Stimulated activated naive B cell treated with anti-CD40 and anti-IgM and Interleukin-4, amounts not matched to agents 10 μg/mL and 1 μg/mL and 100 μg/mL, for 72 hours (primary cell): ENCODE data around the gene RGS11.
A peak's percentile ranks its signal among the peaks of the same experiment; 100 is the strongest.

Experiments
- ATAC-seq, 2 donors: fragments of 150-1000 bp; cut with Tn5 transposase; replicated peaks; 2 replicates each; pipeline ENCODE4 v1.10.0; 2021; ENCODE audit warnings: moderate library complexity in 1 of 2
- DNase-seq: peaks from one replicate; pipeline ENCODE4 v3.0.0; 2021
- H3K27ac Mint-ChIP-seq: one replicate; pipeline ENCODE4 v1.8.0; 2022; ENCODE audit warnings: mild to moderate bottlenecking, mixed read lengths
- H3K27me3 Mint-ChIP-seq, 2 donors: one replicate each; pipeline ENCODE4 v1.8.0; 2022; ENCODE audit warnings: mixed read lengths in 2 of 2
- H3K36me3 Mint-ChIP-seq, 2 donors: one replicate each; pipeline ENCODE4 v1.8.0; 2022; ENCODE audit warnings: mixed read lengths in 2 of 2, mild to moderate bottlenecking in 1 of 2
- H3K4me1 Mint-ChIP-seq, 2 donors: one replicate each; pipeline ENCODE4 v1.8.0; 2022; ENCODE audit warnings: mixed read lengths in 2 of 2, mild to moderate bottlenecking in 1 of 2
- H3K4me3 Mint-ChIP-seq, 2 donors: one replicate each; pipeline ENCODE4 v1.8.0; 2022; ENCODE audit warnings: mild to moderate bottlenecking in 2 of 2, mixed read lengths in 2 of 2, moderate library complexity in 1 of 2
- H3K9me3 Mint-ChIP-seq, 2 donors: one replicate each; pipeline ENCODE4 v1.8.0; 2022; ENCODE audit warnings: mixed read lengths in 2 of 2, mild to moderate bottlenecking in 1 of 2

The RGS11 gene

DNA sequence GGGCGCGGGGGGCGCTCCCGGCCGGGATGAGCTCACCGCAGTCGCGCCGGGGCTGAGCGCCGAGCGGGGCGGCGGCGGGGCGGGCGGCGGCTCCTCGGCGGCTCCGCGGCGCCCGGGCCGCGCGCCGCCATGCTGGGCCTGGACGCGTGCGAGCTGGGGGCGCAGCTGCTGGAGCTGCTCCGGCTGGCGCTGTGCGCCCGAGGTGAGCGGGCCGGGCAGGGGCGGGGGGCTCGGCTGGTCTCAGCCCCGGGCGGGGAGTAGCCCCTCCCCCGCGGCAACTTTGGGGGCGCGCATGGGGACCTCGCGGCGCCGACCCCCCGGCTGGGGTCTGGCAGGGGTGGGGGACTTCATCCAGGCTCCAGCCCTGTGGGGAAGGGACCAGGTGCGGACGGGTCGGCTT lies 4.8 kb upstream of the RGS11 start, which contains the start of gene ARHGDIG:
ARHGDIG (plus strand) TSS at position 40 of the 400 bp plus-strand sequence; CDS start at position 130, 90 bp downstream.
- DNase-seq (no peak), ATAC-seq (no peak)
- no peaks in the 10 kb centered on the region for H3K9me3 Mint-ChIP-seq
- peaks cover 31 to 52% of the 10 kb centered on the region in 2 donors for H3K27me3 Mint-ChIP-seq
- no peak within 1 kb of the TSS for H3K27ac Mint-ChIP-seq
- no peak within 1 kb of the TSS for H3K4me3 Mint-ChIP-seq
- peaks cover 11 to 12% of the 10 kb centered on the region in 2 donors for H3K36me3 Mint-ChIP-seq
- H3K4me1 Mint-ChIP-seq, result peaks cover 4 to 23% of the 10 kb centered on the region in 2 donors

DNA sequence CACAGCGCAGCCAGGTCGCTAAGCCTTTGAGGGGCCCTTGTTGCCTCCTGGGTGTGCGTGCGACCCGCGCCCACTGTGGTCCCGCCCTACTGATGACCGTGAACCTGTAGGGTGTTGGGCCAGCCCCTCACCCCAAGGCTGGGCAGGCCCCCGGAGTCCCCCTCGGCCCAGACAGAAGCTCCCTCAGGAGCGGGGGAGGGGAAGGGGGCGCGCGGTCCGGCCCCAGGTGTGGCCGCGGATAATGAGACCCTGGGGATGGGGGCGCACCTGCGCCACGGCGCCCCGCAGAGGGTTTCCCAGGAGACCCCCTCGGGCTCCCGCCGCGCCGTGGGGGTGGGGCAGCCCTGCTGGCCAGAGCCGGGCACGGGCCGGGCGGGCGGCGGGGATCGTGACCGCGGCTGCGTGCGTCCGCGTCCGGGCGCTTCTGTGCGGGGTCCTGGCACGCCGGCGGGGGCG lies 4.3 kb upstream of the RGS11 start:
- ATAC-seq (no peak), DNase-seq (no peak)
- no peaks in the 10 kb centered on the region for H3K9me3 Mint-ChIP-seq
- no peak overlapping the region for H3K27ac Mint-ChIP-seq
- H3K4me3 Mint-ChIP-seq, result no peak overlapping the region
- peaks cover 7 to 26% of the 10 kb centered on the region in 2 donors for H3K4me1 Mint-ChIP-seq
- peaks cover 7 to 9% of the 10 kb centered on the region in 2 donors for H3K36me3 Mint-ChIP-seq
- peaks cover 35 to 57% of the 10 kb centered on the region in 2 donors for H3K27me3 Mint-ChIP-seq

DNA sequence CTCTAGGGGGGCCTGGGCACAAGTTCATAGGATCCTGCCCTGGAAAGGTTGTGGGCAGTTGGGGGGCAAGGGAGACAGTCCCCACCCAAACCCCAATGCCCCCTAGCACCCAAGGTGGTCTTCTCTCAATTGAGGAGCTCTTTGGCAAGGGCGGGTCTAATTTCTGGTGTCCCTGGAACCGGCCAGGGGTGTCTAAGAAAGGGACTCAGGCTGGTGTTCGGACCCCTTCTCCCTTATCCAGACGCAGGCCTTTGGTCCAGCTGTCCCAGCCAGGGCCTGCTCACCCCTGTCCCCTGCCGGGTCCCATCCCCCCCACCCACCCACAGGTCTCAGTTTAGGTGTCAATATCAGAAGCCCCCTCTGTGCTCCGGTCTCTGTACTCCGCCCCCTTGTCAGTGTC lies 3.8 kb upstream of the RGS11 start:
- DNase-seq (no peak), ATAC-seq (no peak)
- H3K4me3 Mint-ChIP-seq, result no peak overlapping the region
- no peak overlapping the region for H3K27ac Mint-ChIP-seq
- peaks cover 36 to 59% of the 10 kb centered on the region in 2 donors for H3K27me3 Mint-ChIP-seq
- H3K4me1 Mint-ChIP-seq, result peaks cover 7 to 28% of the 10 kb centered on the region in 2 donors
- no peaks in the 10 kb centered on the region for H3K9me3 Mint-ChIP-seq
- peaks cover 4 to 5% of the 10 kb centered on the region in 2 donors for H3K36me3 Mint-ChIP-seq

GRCh38 chr16:278863-279366 lies 3.2 kb upstream of the RGS11 start:
- no peaks in the 10 kb centered on the region for H3K36me3 Mint-ChIP-seq
- peaks cover 7 to 28% of the 10 kb centered on the region in 2 donors for H3K4me1 Mint-ChIP-seq
- peak; percentile 81 to 86 for ATAC-seq
- peak; percentile 41 for DNase-seq
- peaks cover 36 to 59% of the 10 kb centered on the region in 2 donors for H3K27me3 Mint-ChIP-seq
- no peaks in the 10 kb centered on the region for H3K9me3 Mint-ChIP-seq
- no peak overlapping the region for H3K27ac Mint-ChIP-seq
- H3K4me3 Mint-ChIP-seq, result no peak overlapping the region

DNA sequence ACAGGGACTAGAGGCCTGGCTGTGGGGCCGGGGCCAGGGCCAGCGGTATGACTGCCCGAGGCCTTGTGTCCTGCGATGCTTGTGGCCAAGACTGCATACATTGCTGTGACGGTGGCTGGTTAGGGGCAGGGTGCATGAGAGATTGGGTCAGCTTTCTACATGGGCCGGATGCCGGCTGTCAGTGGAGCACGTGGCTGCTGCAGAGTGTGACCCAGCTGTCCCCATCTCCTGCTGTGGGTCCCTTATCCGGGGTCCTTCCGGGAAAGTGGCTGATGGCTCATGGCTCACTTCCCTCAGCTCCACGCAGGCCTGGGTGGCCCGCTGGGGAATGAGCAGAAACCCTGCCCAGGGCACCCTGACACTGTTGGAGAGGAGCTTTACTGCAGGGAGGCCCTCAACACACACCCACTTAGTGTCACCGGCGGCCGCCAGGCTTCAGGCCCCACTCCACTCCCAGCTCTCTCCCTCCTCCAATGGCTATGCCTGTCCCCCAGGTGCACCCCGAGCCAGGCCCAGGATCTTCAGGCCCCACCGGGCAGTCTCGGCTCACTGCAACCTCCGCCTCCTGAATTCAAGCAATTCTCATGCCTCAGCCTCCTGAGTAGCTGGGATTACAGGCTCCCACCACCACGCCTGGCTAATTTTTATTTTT lies 808 bp upstream of the RGS11 start:
- peaks cover 7 to 27% of the 10 kb centered on the region in 2 donors for H3K4me1 Mint-ChIP-seq
- H3K27me3 Mint-ChIP-seq, result peaks cover 38 to 47% of the 10 kb centered on the region in 2 donors
- H3K36me3 Mint-ChIP-seq, result no peaks in the 10 kb centered on the region
- peak overlapping the region; percentile 51 for H3K27ac Mint-ChIP-seq
- H3K9me3 Mint-ChIP-seq, result no peaks in the 10 kb centered on the region
- no peak for DNase-seq
- ATAC-seq, result no peak
- peak overlapping the region; percentile 68 to 75 for H3K4me3 Mint-ChIP-seq

DNA sequence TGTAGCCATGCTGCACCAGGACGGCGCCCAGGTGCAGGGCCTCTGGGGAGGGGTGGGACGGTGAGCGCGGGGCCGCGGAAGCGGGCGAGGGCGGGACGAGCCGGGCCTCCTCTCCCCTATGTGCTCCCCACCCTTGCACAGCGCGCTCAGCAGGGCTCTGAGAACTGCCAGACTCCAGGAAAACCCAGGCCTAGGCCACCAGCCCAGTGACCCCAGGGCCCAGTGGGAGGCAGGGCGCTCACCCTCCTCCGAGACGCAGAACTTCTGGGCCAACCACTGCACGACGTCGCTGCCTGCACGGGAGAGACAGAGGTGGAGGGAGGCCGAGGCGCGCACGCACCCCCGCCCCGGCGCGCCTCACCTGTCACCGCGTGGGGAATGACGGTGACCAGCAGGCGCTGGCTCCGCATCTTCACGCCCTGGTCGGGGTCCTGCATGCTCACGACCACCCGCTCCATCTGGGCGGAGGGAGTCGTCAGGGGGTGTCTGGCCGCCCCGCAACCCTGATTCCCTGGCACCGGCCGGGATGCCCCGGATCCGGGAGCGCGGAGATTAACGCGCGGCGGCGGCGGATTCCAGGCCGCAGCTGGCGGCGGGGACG lies 603 bp downstream of the RGS11 start:
- Mint-ChIP-seq H3K4me3 (peak overlapping the region; percentile 75), H3K27ac (peak overlapping the region; percentile 47), H3K36me3 (no peaks in the 10 kb centered on the region), H3K9me3 (no peaks in the 10 kb centered on the region), H3K27me3 (peaks cover 31 to 38% of the 10 kb centered on the region in 2 donors), H3K4me1 (peaks cover 7 to 19% of the 10 kb centered on the region in 2 donors)
- DNase-seq (no peak), ATAC-seq (peak; percentile 51 to 52)

DNA sequence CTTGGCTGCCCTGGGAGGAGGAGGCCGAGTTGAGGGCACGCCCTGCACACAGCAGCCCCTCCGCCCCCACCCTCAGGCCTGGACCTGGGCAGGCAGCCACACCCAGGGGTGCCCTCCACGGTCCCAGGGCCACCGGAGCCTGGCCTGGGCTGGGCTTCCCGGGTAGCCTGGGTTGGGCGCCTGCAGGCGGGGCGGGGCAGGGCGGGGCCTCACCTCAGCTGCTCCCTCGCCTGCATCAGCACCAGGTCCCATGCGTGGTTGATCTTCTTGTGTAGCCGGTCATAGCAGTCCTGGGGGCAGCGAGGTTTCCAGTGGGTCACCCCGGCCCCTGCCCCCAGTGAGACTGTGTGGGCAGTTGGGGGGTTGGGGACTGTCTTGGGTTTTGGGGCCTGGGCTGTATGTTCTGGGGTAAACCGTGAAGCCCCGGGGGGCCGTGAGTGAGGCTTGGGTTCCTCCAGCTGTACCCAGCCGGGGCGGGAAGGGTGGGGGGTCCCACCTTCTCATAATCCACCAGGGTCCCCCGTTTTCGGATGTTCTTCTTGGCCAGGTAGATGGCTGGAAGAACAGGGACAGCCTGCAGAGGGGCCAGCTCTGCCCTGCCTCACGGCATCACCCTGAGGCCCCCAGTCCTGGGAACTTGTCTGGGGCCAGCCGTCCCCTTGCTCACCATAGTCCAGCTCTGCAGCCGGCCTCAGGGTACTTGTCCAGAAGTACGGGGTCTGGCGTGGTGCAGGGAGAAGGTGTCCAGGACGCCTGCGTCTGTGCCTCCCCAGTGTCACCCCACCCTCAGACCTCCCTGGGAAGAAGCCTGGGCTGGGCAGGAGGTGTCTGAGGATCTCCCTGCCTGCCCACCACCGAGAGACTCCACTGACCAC lies 2.0 kb downstream of the RGS11 start:
- H3K4me1 Mint-ChIP-seq, result peaks cover 5 to 12% of the 10 kb centered on the region in 2 donors
- peaks cover 27 to 30% of the 10 kb centered on the region in 2 donors for H3K27me3 Mint-ChIP-seq
- H3K27ac Mint-ChIP-seq, result no peak overlapping the region
- DNase-seq (no peak), ATAC-seq (no peak)
- no peaks in the 10 kb centered on the region for H3K9me3 Mint-ChIP-seq
- H3K36me3 Mint-ChIP-seq, result no peaks in the 10 kb centered on the region
- no peak overlapping the region for H3K4me3 Mint-ChIP-seq

DNA sequence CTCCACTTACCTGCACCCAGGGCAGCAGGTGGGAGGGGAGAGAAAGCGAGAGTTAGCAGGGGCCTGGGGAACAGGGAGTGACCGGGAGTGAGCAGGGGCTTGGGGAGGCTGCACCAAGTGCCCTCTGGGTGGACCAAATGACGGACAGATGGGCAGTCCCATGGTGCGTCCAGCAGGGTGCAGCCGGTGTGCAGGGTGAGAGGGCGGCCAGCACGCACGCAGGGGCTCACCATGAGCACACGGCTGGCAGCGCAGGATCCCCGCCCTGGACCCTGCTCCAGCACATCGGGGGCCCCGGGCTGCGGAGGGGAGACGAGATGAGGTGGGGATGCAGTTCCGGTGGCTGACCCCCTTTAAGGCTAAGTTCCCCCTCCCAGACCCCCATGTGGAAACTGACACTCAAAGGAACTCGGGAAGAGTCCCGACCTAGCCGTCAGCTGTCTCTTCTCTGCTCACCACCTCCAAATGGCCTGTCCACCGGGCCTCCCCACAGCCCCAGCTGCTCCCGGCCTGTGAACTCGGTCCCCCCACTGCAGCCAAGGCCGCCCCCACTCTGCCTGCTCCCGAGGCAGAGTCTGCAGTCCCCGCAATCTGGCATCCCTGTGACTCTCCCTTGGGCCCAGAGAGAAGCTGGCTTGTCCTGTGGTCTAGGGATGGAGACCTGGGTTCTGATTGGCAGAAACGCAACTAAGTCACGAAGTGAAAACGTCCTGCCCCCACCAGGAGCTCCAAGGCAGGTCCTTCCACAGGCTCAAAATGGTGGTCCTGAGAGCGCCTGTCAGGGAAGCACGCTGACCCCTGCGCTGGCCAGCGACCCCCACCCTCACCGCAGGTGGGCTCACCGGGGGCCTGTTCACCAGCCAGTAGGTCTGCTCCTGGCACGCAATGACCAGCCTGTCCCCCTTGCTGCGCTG lies 2.9 kb downstream of the RGS11 start:
- no peak for ATAC-seq
- Mint-ChIP-seq H3K27ac (no peak overlapping the region), H3K36me3 (no peaks in the 10 kb centered on the region), H3K9me3 (no peaks in the 10 kb centered on the region), H3K4me3 (no peak overlapping the region), H3K4me1 (peaks cover 5 to 11% of the 10 kb centered on the region in 2 donors), H3K27me3 (peaks cover 23% of the 10 kb centered on the region in 2 donors)
- DNase-seq, result no peak

GRCh38 chr16:270381-271255 lies 5.1 kb downstream of the RGS11 start:
- no peaks in the 10 kb centered on the region for H3K9me3 Mint-ChIP-seq
- no peak overlapping the region for H3K27ac Mint-ChIP-seq
- peaks cover 7 to 8% of the 10 kb centered on the region in 2 donors for H3K27me3 Mint-ChIP-seq
- ATAC-seq (no peak), DNase-seq (no peak)
- H3K4me1 Mint-ChIP-seq, result peaks cover 4 to 6% of the 10 kb centered on the region in 2 donors
- H3K4me3 Mint-ChIP-seq, result no peak overlapping the region
- H3K36me3 Mint-ChIP-seq, result peaks cover 4 to 9% of the 10 kb centered on the region in 2 donors

DNA sequence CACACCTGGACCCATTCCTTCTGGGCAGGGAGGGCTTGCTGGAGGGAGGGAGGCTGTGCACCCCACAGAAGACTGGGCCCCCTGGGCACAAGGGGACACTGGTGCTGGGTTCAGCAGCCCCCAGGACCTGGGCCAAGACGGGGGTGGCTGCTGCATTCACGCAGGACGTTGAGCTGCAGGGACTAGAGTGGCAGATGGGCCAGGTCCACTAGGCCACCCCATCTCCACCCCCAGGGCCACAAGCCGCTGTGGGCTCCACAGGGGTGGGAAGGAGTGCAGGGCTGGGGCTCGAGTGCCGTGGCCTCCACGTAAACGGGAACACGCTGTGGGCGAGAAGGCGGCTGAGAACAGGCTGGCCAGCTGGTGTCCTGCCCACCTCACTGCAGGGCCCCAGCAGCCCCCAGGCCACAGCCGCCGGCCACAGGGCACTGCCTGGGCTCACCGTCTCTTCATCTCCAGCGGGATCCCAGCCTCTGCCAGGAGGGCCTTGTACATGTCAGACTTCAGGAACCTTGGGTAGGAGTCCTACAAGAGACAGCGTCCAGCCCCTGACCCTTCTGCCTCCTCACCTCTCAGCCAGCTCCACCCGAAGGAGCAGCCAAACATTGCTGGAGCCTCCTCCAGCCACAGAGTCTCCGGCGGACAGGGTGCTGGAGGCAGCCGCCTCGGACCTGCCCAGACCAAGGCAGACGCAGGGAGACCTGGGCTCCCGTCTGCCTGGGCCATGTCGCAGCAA lies 6.5 kb downstream of the RGS11 start:
- H3K27ac Mint-ChIP-seq, result no peak overlapping the region
- no peak for DNase-seq
- H3K4me3 Mint-ChIP-seq, result no peak overlapping the region
- H3K27me3 Mint-ChIP-seq, result peaks cover 0 to 4% of the 10 kb centered on the region in 2 donors
- no peaks in the 10 kb centered on the region for H3K9me3 Mint-ChIP-seq
- H3K4me1 Mint-ChIP-seq, result peaks cover 0 to 2% of the 10 kb centered on the region in 2 donors
- no peak for ATAC-seq
- H3K36me3 Mint-ChIP-seq, result peaks cover 12 to 16% of the 10 kb centered on the region in 2 donors

DNA sequence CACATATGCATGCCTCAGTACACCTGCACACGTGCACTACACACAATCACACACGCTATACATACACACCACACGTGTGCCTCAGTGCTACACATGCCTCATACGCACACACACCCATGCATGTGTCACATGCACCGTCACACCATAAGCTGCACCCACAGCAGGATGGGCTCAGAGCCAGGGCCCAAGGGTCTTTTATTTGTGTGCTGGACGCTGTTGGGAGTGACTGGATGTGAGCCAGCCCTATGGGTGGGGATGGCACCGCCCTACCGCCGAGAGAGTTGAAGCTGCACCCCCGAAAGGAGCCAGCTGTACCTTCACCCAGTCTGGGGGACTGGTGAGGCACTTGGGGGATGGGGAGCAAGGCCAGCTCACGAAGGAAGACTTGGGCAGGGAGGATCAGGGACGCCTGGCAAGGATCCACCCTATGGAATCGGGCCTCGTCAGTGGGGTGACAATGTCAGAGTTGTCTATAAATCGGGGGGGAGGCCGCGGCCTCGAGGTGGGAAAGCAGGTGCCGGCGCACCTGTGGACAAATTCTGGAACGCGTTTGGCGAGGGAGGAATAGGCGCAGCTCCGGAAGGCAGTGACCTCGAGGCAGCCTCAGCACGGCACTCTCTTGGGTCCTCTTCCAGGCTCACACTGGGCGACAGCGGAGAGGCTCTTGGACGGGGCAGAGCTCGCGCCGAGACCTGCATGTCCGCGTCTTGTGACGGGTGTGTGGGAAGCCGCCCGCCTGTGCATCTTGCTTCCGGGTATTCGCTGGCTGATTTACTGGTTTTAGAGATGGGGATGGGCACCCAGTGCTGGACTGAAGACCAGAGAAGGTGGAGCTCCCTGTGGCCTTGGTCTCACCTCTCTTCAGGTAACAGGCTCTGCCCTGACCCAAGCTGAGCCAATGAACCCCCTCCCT lies 7.3 kb downstream of the RGS11 start:
- H3K4me3 Mint-ChIP-seq, result no peak overlapping the region
- ATAC-seq (no peak), DNase-seq (no peak)
- no peaks in the 10 kb centered on the region for H3K9me3 Mint-ChIP-seq
- peaks cover 18 to 23% of the 10 kb centered on the region in 2 donors for H3K36me3 Mint-ChIP-seq
- H3K4me1 Mint-ChIP-seq, result peaks cover 0 to 2% of the 10 kb centered on the region in 2 donors
- H3K27me3 Mint-ChIP-seq, result peaks cover 0 to 4% of the 10 kb centered on the region in 2 donors
- H3K27ac Mint-ChIP-seq, result peak overlapping the region; percentile 63
